GM12865 (cell line): ENCODE data around the gene FAM110D.

Source experiments
- DNase-seq: peaks from one replicate; pipeline ENCODE4 v3.0.0; 2010; ENCODE audit warnings: low read depth
- H3K4me3 ChIP-seq: 2 replicates; pipeline ENCODE4 v1.5.1; 2011; ENCODE audit warnings: mild to moderate bottlenecking, low read depth, low read length, control low read depth
- CTCF ChIP-seq: IDR thresholded peaks from 2 replicates; pipeline ENCODE4 v1.5.1; 2011; ENCODE audit warnings: low read length, control low read depth, low read depth, inconsistent platforms; ENCODE audit not compliant: insufficient read depth; ENCODE audit errors: missing control alignments

The FAM110D gene

GRCh38 chr1:26203642-26204318 lies 44.9 kb downstream of the FAM110D start:
- DNase-seq: no peak
- no peak for TF ChIP-seq CTCF
- no peak overlapping the region for H3K4me3 ChIP-seq

GRCh38 chr1:26210147-26210870 lies 51.4 kb downstream of the FAM110D start:
- H3K4me3 ChIP-seq: no peak overlapping the region
- TF ChIP-seq CTCF: no peak
- no peak for DNase-seq

- no peak overlapping the region for H3K4me3 ChIP-seq
- TF ChIP-seq CTCF: no peak
- DNase-seq: no peak
These were observed 53.8 kb downstream of the FAM110D start for GRCh38 chr1:26212726-26213125.

DNA sequence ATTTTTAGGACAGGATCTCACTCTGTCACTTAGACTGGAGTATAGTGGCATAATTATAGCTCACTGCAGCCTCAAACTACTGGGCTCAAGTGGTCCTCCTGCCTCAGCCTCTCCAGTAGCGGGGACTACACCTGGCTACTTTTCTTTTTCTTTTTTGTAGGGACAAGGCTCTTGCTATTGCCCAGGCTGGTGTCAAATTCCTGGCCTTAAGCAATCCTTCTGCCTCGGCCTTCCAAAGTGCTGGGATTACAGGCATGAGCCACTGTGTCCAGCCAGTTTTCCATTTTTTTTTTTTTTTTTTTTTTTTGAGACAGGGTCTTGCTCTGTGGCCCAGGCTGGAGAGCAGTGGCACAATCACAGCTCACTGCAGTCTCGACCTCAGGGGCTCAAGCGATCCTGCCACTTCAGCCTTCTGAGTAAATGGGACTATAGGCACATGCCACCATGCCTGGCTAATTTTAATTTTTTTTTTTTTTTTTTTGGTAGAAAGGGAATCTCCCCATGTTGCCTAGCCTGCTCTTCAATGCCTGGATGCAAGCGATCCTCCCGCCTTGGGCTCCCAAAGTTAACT lies 54.5 kb downstream of the FAM110D start:
- no peak for DNase-seq
- no peak overlapping the region for H3K4me3 ChIP-seq
- TF ChIP-seq CTCF: no peak
